GM18868 (cell line): ENCODE measurements around the gene SYT2.
"Not testable (repeated sequence)": the region's sequence is repeated elsewhere in the genome, so short reads cannot be mapped to it uniquely, and the experiment has no call there.

Experiments used
- ATAC-seq: cut with Tn5 transposase; IDR thresholded peaks from one replicate; pipeline ENCODE4 v1.9.1; 2021; ENCODE audit warnings: mild to moderate bottlenecking, moderate library complexity; ENCODE audit not compliant: unreplicated experiment

SYT2 gene

GRCh38 chr1:202578001-202578504, 132.2 kb downstream of the SYT2 start:
- ATAC-seq, result no peak

DNA sequence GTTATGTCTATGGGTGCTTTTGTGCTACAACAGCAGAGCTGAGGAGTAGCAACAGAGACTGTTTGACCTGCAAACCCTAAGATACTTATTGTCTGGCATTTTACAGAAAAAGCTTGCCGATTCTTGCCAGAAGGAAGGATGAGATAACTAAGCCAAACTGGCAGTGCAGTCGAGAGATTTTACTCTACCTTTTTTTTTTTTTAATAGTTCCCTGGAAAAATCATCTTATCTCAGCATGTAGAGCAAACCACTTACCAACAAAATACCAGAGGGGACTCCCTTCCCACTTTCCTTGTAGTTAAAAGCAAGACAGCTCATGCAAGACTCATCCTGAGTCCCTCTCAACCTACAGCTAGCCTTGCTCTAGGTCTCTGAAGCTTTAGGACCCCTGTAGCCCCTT, 132.9 kb downstream of the SYT2 start:
- no peak for ATAC-seq

DNA sequence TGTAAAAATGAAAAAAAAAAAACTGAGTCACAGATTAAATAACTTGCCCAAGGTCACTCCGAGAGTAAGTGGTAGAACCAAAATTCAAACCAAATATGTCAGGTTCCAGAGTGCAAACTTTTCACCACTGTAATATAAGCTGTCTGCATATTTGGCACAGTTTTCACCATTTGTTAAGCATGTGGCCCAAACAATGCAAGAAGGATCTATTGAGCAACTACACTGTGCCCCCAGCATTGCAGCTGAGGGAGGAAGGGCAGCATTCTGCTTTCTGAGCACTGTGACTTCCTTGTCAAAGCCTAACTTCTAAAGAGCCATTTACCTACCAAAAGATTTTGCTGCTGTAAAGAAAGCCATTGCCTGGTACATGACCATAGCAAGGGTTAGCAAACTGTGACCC, 133.4 kb downstream of the SYT2 start:
- no peak for ATAC-seq

DNA sequence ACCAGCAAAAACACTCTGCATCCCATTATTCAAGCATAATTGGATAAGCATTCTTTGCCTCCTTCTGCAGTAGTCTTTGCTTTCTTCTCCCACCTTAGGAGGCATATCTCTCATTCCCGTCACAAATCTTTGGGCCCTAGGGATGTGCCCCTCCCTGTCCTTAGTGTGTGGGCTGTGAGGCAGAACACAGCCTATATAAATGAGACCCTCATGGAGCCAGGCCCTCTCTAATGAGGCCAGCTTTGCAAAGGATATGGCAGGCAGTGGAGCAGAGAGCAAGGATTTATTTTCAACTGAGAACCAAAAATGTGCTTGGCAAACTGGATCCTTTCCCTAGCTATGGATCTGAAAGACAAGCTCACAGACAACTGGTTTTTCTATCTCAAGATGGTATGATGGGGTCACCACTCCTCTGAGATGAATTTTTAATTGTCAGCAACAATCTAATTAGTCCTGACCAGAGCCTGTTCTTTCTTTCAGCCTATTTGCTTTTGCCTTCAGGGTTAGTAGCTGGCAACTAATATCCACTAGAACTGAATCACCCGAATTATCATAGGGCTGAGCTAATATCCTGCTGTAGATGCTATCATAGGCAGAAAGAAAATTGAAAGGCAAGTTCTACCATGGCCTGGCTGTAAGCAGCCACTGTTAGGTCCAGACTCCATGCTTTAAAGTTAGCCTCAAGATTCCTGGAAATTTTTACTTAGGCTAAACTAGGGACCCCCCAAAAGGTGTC, 134.2 kb downstream of the SYT2 start:
- ATAC-seq, result no peak

DNA sequence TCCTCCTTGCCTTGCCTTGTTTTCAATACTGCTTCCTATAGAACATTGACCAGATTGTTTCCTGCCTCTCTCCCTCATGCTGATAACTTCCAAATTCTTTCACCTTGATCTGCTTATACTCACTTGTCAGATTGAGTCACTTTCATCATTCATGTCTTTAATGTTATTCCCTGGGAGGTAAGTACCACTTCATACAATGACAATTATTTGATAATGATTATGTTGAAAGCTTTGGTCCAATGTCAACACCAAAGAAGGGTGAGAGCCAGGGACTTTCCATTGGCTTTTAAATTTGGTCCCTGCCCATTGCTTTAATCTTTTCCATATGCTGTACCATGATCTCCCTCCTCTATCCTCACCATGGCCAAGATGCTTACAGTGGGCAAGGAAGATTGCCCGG, 137.4 kb downstream of the SYT2 start:
- no peak for ATAC-seq

GRCh38 chr1:202571719-202572339, 138.4 kb downstream of the SYT2 start:
- ATAC-seq, result no peak

GRCh38 chr1:202569393-202570322, 140.6 kb downstream of the SYT2 start:
- ATAC-seq, result no peak

- ATAC-seq, result no peak
Measured at GRCh38 chr1:202568826-202569225, 141.4 kb downstream of the SYT2 start.

GRCh38 chr1:202568410-202568809, 141.8 kb downstream of the SYT2 start:
- no peak for ATAC-seq

GRCh38 chr1:202567738-202568137, 142.5 kb downstream of the SYT2 start:
- ATAC-seq, result no peak

DNA sequence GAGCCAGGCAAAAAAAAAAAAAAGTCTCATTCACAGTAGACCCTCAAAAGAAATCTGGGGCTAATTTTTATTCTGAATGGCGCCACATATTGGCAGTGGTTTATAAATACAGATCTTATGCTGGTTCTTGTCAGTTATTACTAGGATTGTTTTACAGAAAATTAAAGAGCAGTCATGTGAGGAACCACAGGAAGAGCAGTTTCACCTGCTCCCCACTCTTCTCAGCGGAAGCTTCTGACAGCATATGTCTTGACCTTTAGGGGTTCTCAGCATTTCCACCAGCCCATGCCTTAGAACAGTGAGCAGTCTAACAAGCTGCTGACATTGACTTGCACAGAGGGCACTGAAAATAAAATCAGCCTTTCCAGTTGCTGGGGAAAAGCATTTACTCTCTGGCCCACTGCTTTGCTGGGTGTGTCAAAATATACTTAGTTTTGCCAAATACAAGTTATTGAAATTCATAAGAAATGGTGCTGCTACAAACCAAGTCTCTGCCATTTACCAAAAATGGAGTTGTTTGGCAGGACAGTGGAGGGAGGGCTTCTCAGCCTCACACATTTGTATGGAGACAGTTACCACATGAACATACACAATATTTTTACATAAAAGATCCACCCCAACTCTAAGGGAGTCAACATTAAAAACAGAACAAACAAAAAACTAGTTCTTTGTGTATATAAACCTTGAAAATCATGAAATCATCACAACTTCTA, 144.2 kb downstream of the SYT2 start:
- ATAC-seq, result no peak

DNA sequence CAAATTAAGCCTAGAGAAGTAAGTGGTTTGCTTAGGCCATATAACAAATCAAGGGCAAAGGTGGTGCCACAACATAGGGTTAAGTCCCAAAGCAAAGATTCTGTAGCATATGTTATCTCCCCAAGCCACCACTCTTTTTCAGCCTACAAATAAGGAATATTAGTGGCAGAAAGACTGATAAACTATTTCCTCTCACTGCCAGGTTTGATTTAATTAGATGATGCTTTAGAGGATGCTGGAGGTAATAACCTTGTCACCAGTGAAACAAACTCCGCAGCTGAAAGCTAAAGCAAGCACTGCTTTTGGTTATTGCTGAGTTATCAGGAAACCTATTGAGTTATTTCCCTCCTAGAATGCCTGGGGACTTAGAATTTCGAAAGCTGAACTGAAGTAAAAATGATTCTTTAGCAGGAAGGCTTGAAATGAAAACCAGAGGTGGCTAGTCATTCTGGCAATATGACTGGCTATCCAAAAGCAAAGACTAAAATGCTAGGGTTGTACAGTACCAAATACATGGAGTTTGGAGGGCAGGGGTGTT, 145.2 kb downstream of the SYT2 start:
- ATAC-seq, result no peak

GRCh38 chr1:202563818-202564217, 146.4 kb downstream of the SYT2 start:
- no peak for ATAC-seq

DNA sequence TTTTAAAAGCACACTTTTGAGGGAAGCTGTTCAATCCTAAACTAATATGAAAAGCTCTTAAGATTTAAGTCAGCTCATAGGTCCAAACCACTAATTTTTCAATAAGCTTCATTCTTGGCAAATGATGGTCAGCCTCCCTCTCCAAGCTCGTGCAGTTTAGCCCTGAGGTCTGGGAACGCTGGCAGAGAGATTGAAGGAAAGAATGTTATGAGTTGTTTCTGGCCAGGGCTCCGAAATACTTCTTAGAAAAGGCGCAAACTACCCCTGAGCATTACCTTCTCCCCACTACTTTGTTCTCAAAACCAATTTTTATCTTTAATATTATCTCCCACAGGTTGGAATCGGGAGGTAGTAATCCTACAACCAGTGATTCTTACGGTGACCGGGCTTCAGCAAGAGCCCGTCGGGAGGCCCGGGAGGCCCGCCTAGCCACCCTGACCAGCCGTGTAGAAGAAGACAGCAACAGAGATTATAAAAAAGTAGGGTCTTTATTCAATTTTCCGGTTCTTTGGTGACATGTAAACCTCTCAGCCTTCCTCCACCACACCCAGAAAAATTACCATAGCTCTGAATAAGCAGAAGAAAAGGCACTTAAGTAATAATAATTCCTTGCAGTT, 147.7 kb downstream of the SYT2 start:
- no peak for ATAC-seq

- no peak for ATAC-seq
Measured at GRCh38 chr1:202561726-202562443, 148.4 kb downstream of the SYT2 start.

DNA sequence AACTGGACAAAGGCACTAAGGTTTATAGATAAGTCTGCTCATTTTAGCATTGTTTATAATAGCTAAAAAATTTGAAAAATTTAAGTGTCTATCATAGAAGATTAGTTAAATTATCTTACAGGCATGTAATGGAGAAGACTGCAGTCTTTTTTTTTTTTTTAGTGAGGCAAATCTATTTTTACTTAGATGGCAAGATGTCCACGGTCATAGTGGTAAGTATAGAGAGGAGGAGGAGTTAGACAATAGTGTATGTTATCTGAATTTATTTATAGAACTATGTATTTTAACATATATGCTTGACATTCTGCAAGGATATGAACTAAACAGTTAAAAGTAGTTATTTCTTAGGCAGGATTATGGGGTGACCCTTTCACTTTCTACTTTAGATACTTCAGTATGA, 149.0 kb downstream of the SYT2 start:
- no peak for ATAC-seq

GRCh38 chr1:202557662-202558061, 152.6 kb downstream of the SYT2 start:
- not testable (repeated sequence) for ATAC-seq

DNA sequence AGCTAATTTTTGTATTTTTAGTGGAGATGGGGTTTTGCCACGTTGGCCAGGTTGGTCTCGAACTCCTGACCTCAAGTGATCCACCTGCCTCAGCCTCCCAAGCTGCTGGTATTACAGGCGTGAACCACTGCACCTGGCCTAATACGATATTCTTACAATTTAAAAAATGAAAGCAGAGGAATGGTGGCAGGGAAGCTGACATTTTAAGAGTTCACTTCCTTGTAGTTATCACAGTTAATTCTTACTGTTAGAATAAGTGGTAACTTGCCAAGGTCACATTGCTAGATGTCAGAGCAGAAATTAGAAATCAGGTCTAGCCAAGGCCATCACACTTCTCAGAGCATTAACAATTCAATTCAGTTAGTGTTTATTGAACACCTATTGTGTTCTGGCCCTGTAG, 154.2 kb downstream of the SYT2 start:
- ATAC-seq, result not testable (repeated sequence)

DNA sequence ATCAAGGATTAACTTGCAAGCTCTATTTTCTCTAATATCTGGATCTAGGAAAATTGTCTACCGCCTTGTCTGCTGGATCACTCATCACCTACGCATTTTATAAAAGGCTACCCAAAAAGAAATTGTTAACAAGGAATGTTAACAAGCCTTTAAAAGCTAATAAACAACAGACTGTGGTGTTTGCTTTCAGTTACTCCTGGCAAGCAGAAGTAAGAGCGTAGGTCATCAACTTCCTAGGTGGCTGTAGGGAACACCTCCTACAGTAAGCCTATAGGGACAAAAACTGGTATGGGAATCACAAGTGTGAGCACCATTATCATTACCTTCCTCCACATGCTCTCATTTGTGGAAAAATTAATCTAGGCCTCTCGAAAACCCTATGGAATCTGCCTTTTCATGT, 155.6 kb downstream of the SYT2 start:
- ATAC-seq, result not testable (repeated sequence)
